22Rv1 (cell line): ENCODE data around the gene CHEK2.

Experiments
- H3K27ac ChIP-seq: fragments of 450-650 bp; 2 replicates; pipeline ENCODE4 v1.5.1; 2017
- CTCF ChIP-seq: fragments of 450-650 bp; IDR thresholded peaks from 2 replicates; pipeline ENCODE4 v1.5.1; 2017; ENCODE audit warnings: mild to moderate bottlenecking
- ZFX ChIP-seq: fragments of 450-650 bp; IDR thresholded peaks from 2 replicates; pipeline ENCODE4 v1.6.1; 2017; ENCODE audit warnings: antibody characterized with exemption, borderline replicate concordance

The CHEK2 gene

GRCh38 chr22:28716686-28717085 is 24.9 kb downstream of the CHEK2 start:
- TF ChIP-seq CTCF = no peak
- TF ChIP-seq ZFX = no peak
- no peak overlapping the region for H3K27ac ChIP-seq

DNA sequence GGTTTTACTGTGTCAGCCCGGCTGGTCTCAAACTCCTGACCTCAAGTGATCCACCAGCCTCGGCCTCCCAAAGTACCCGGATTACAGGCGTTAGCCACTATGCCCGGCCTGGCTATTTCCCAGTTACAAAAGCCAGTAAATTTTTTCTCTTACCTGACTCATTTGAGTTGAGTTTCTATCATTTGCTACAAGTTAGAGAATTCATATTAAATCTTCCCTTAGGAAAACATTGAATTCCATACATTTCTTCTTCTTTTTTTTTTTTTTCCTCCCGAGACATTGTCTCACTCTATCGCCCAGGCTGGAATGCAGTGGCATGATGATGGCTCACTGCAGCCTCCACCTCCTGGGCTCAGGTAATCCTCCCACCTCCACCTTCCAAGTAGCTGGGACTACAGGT is 26.0 kb downstream of the CHEK2 start:
- no peak overlapping the region for H3K27ac ChIP-seq
- TF ChIP-seq CTCF (no peak), ZFX (no peak)

DNA sequence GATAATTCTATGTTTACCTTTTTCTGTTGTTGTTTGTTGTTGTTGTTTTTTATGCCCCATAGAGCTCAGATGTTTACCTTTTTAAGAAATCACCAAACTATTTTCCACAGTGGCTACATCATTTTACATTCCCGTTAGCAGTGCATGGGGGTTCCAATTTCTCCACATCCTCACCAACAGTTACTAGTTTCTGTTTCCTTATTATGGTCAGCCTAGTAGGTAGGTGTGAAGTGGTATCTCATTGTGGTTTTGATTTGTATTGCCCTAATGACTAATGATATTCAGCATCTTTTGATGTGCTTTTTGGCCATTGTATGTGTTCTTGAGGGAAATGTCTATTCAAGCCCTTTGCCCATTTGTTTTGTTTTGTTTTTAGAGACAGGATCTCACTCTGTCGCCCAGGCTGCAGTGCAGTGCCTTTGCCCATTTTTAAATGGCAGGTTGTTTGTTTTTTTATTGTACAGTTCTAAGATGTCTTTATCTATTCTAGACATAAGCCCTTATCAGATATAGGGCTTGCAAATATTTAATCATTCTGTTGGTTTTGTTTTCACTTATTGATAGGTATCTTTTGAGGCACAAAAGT is 27.5 kb downstream of the CHEK2 start:
- TF ChIP-seq CTCF = no peak
- TF ChIP-seq ZFX = no peak
- H3K27ac ChIP-seq = no peak overlapping the region

GRCh38 chr22:28711820-28712777 is 29.5 kb downstream of the CHEK2 start:
- TF ChIP-seq ZFX (no peak), CTCF (no peak)
- H3K27ac ChIP-seq = no peak overlapping the region

- TF ChIP-seq ZFX = no peak
- no peak for TF ChIP-seq CTCF
- H3K27ac ChIP-seq = no peak overlapping the region
Measured at GRCh38 chr22:28711341-28711740, 30.3 kb downstream of the CHEK2 start.

- TF ChIP-seq CTCF = no peak
- no peak for TF ChIP-seq ZFX
- no peak overlapping the region for H3K27ac ChIP-seq
Measured at GRCh38 chr22:28710576-28711191, 30.9 kb downstream of the CHEK2 start.
